ENCODE data around the gene CEP83. TPM values are rescaled to one million over a fixed set of nuclear protein-coding genes. Genes with fewer than 3 reads are reported as not detected.
A peak's percentile ranks its signal among the peaks of the same experiment; 100 is the strongest.

CEP83 gene
- total and polyA plus RNA-seq, 7 donors, result 3.4 to 8.4 (median 6.5) TPM

GRCh38 chr12:94267537-94267872 lies 192.2 kb downstream of the CEP83 start:
- intact Hi-C loops (cut with DNase I), result no loop called here
- peak in 1 of 4 donors; percentile 7 for ATAC-seq

GRCh38 chr12:94266796-94267536 lies 192.7 kb downstream of the CEP83 start:
- TF ChIP-seq CTCF (IDR thresholded peaks at IDR 0.05), result no peak
- Histone ChIP-seq H3K9me3 (no peaks in the 10 kb centered on the region), H3K27ac (peak overlapping the region; percentile 43), H3K36me3 (ENCODE audit: insufficient read depth in 1 of 2, low read depth in 1 of 2) (no peaks in the 10 kb centered on the region), H3K4me1 (peaks cover 30% of the 10 kb centered on the region), H3K27me3 (ENCODE audit: insufficient read depth in 3 of 3, low read length in 2 of 3) (no peaks in the 10 kb centered on the region), H3K4me3 (no peak overlapping the region)
- intact Hi-C loops (cut with DNase I), result no loop called here
- no peak for DNase-seq
- ATAC-seq, result peak in 1 of 4 donors; percentile 21
- 36 to 57% (median 43%) methylated on average over 11 of the region's 11 CpGs for WGBS, 3 donors

More at GRCh38 chr12:94267537-94267872, 192.2 kb downstream of the CEP83 start:
- WGBS, 3 donors, result 41 to 55% (median 46%) methylated on average over 3 of the region's 3 CpGs
- Histone ChIP-seq H3K36me3 (ENCODE audit: insufficient read depth in 1 of 2, low read depth in 1 of 2) (no peaks in the 10 kb centered on the region), H3K27me3 (ENCODE audit: insufficient read depth in 3 of 3, low read length in 2 of 3) (no peaks in the 10 kb centered on the region), H3K4me3 (no peak overlapping the region), H3K4me1 (peaks cover 25% of the 10 kb centered on the region), H3K27ac (peak overlapping the region; percentile 43), H3K9me3 (no peaks in the 10 kb centered on the region)
- no peak for TF ChIP-seq CTCF (IDR thresholded peaks at IDR 0.05)
- no peak for DNase-seq

GRCh38 chr12:94265966-94266745 lies 193.5 kb downstream of the CEP83 start:
- intact Hi-C loops (cut with DNase I), result no loop called here
- peak overlapping the region; percentile 43 for H3K27ac ChIP-seq
- H3K4me3 ChIP-seq, result no peak overlapping the region
- no peak for DNase-seq
- TF ChIP-seq CTCF (IDR thresholded peaks at IDR 0.05), result no peak
- no peak for ATAC-seq
- WGBS, 3 donors, result 57 to 65% (median 60%) methylated on average over 14 of the region's 14 CpGs
- no peaks in the 10 kb centered on the region for H3K36me3 ChIP-seq (ENCODE audit: insufficient read depth in 1 of 2, low read depth in 1 of 2)
- no peaks in the 10 kb centered on the region for H3K27me3 ChIP-seq (ENCODE audit: insufficient read depth in 3 of 3, low read length in 2 of 3)
- H3K4me1 ChIP-seq, result peaks cover 36% of the 10 kb centered on the region
- no peaks in the 10 kb centered on the region for H3K9me3 ChIP-seq

GRCh38 chr12:94265539-94265938 lies 194.1 kb downstream of the CEP83 start:
- peak overlapping the region; percentile 43 for H3K27ac ChIP-seq
- ATAC-seq (peak in 3 of 4 donors; percentile 39 to 51 (median 48)), DNase-seq (no peak)
- no peaks in the 10 kb centered on the region for H3K27me3 ChIP-seq (ENCODE audit: insufficient read depth in 3 of 3, low read length in 2 of 3)
- no peaks in the 10 kb centered on the region for H3K36me3 ChIP-seq (ENCODE audit: insufficient read depth in 1 of 2, low read depth in 1 of 2)
- TF ChIP-seq CTCF (IDR thresholded peaks at IDR 0.05), result no peak
- 27 to 31% (median 30%) methylated on average over 7 of the region's 7 CpGs for WGBS, 3 donors
- intact Hi-C loops (cut with DNase I), result no loop called here
- H3K9me3 ChIP-seq, result no peaks in the 10 kb centered on the region
- H3K4me1 ChIP-seq, result peaks cover 40% of the 10 kb centered on the region
- no peak overlapping the region for H3K4me3 ChIP-seq

All from psoas muscle (tissue), 8 donors.